GM12878 (cell line): ENCODE results near the gene COG1. TPM values are rescaled to one million over a fixed set of nuclear protein-coding genes. Genes with fewer than 3 reads are reported as not detected.

ENCODE experiments used
- ATAC-seq: fragments of 200-7000 bp; cut with Tn5 transposase; 3 replicates; pipeline ENCODE4 v1.9.1; 2020; ENCODE audit warnings: mild to moderate bottlenecking, moderate library complexity
- BruUV-seq: library from RNA; stranded (reverse); fragments of 400-500 nt; replicated peaks from 2 replicates; lab custom pipeline; 2021; lab: Mats Ljungman, UMichigan
- CTCF ChIA-PET: fragments of 300-600 bp; sonication (Branson Sonifier 250); formaldehyde crosslinking; extraction: SDS; loops from one replicate; lab custom pipeline; 2021; ENCODE audit warnings: inconsistent platforms; lab: Yijun Ruan, JAX
- POLR2A ChIA-PET: fragments of 350-600 bp; formaldehyde crosslinking; extraction: SDS; loops from one replicate; lab custom pipeline; 2021; ENCODE audit warnings: inconsistent platforms; lab: Charles Lee
- RAD21 ChIA-PET: fragments of 300-600 bp; sonication (Branson Sonifier 250); formaldehyde crosslinking; loops from one replicate; lab custom pipeline; 2023; ENCODE audit warnings: antibody characterized with exemption; ENCODE audit not compliant: unreplicated experiment; lab: Charles Lee
- SMC1A ChIA-PET: fragments of 300-600 bp; sonication (Branson Sonifier 250); formaldehyde crosslinking; loops from one replicate; lab custom pipeline; 2023; ENCODE audit not compliant: unreplicated experiment, uncharacterized antibody; lab: Charles Lee
- DNase-seq: peaks from one replicate; pipeline ENCODE4 v3.0.0-alpha.2; 2011; ENCODE audit warnings: low read depth, low spot score
- FAIRE-seq: peaks from 3 replicates; lab custom pipeline; 2011; peaks lifted over from hg19 to GRCh38; lab: Jason Lieb, UNC
- H2AFZ ChIP-seq: 2 replicates; pipeline ENCODE4 v1.6.0; 2011; ENCODE audit warnings: low read depth, low read length, control low read depth; ENCODE audit not compliant: control insufficient read depth
- H3K27ac ChIP-seq: 2 replicates; pipeline ENCODE4 v1.5.1; 2011; ENCODE audit warnings: control low read depth; ENCODE audit not compliant: control insufficient read depth, insufficient read depth
- H3K27me3 ChIP-seq, 2 experiments: replicated peaks in 1 of 2; 2 replicates each; pipeline versions ENCODE4 v1.6.0 to v1.6.1; 2011; ENCODE audit warnings: low read length in 1 of 2; ENCODE audit not compliant: control insufficient read depth in 2 of 2, insufficient read depth in 2 of 2
- H3K36me3 ChIP-seq, 2 experiments: 2 replicates each; pipeline ENCODE4 v1.5.1; 2011; ENCODE audit warnings: low read length in 1 of 2; ENCODE audit not compliant: control insufficient read depth in 2 of 2, insufficient read depth in 2 of 2
- H3K4me1 ChIP-seq: 2 replicates; pipeline ENCODE4 v1.6.1; 2011; ENCODE audit warnings: mild to moderate bottlenecking, low read length, moderate library complexity, mixed read lengths; ENCODE audit not compliant: control insufficient read depth, insufficient read depth
- H3K4me2 ChIP-seq: 2 replicates; pipeline ENCODE4 v1.6.0; 2011; ENCODE audit warnings: control low read depth; ENCODE audit not compliant: control insufficient read depth, insufficient read depth
- H3K4me3 ChIP-seq: fragments of 200-600 bp; sonication (generic); 2 replicates; pipeline ENCODE4 v1.5.1; 2016
- H3K79me2 ChIP-seq: 2 replicates; pipeline ENCODE4 v1.6.0; 2011; ENCODE audit warnings: low read length; ENCODE audit not compliant: control insufficient read depth, insufficient read depth
- H3K9ac ChIP-seq: 2 replicates; pipeline ENCODE4 v1.8.0; 2011; ENCODE audit warnings: low read length, control low read depth, mixed read lengths; ENCODE audit not compliant: control insufficient read depth, insufficient read depth
- H3K9me3 ChIP-seq: replicated peaks from 3 replicates; pipeline ENCODE4 v1.5.1; 2011; ENCODE audit warnings: mild to moderate bottlenecking, low read length; ENCODE audit not compliant: control insufficient read depth, insufficient read depth
- H4K20me1 ChIP-seq: 2 replicates; pipeline ENCODE4 v1.6.0; 2011; ENCODE audit not compliant: control insufficient read depth, insufficient read depth
- EED ChIP-seq: sonication (generic); IDR thresholded peaks from 2 replicates; pipeline ENCODE4 v1.6.1; 2016; ENCODE audit warnings: antibody characterized with exemption, low read depth
- IRF3 ChIP-seq: fragments of 450-650 bp; IDR thresholded peaks from 2 replicates; pipeline ENCODE4 v1.6.1; 2014; ENCODE audit warnings: mild to moderate bottlenecking
- IRF4 ChIP-seq: IDR thresholded peaks from 2 replicates; pipeline ENCODE4 v1.6.1; 2011; ENCODE audit warnings: low read depth, low read length
- KAT2A ChIP-seq: conservative IDR thresholded peaks from 2 replicates; pipeline ENCODE4 v1.6.1; 2011; ENCODE audit warnings: low read depth, low read length; ENCODE audit not compliant: control insufficient read depth
- MYB ChIP-seq: fragments of 150-350 bp; IDR thresholded peaks from 2 replicates; pipeline ENCODE4 v1.6.1; 2014; ENCODE audit warnings: mild to moderate bottlenecking, low read depth, low read length, borderline replicate concordance
- NRF1 ChIP-seq: conservative IDR thresholded peaks from 2 replicates; pipeline ENCODE4 v1.6.1; 2011; ENCODE audit warnings: mild to moderate bottlenecking, low read depth, low read length, improper control_type of control experiment
- RFX5 ChIP-seq: IDR thresholded peaks from 2 replicates; pipeline ENCODE4 v1.6.1; 2011; ENCODE audit warnings: low read depth, low read length, improper control_type of control experiment
- SIX5 ChIP-seq: IDR thresholded peaks from 2 replicates; pipeline ENCODE4 v1.6.1; 2011; ENCODE audit warnings: mild to moderate bottlenecking, low read depth, low read length, moderate library complexity; ENCODE audit not compliant: severe bottlenecking
- SUZ12 ChIP-seq: fragments of 200-600 bp; sonication (generic); IDR thresholded peaks from one replicate; pipeline ENCODE4 v1.6.1; 2018; ENCODE audit warnings: antibody characterized with exemption, mild to moderate bottlenecking; ENCODE audit not compliant: unreplicated experiment
- TARDBP ChIP-seq: IDR thresholded peaks from 2 replicates; pipeline ENCODE4 v1.6.1; 2016; ENCODE audit warnings: borderline replicate concordance
- TCF12 ChIP-seq: IDR thresholded peaks from 2 replicates; pipeline ENCODE4 v1.6.1; 2011; ENCODE audit warnings: low read depth, mild to moderate bottlenecking, low read length
- ZNF622 ChIP-seq: fragments of 450-650 bp; IDR thresholded peaks from 2 replicates; pipeline ENCODE4 v1.6.1; 2017; ENCODE audit warnings: mild to moderate bottlenecking, inconsistent platforms
- WGBS: methylation state at CpG from one replicate; pipeline ENCODE4 v1.1.6; 2016; ENCODE audit warnings: low lambda C conversion rate; ENCODE audit not compliant: insufficient replicate concordance, insufficient coverage; ENCODE audit errors: missing lambda C conversion rate; 5-methylcytosine and 5-hydroxymethylcytosine counted together
- in situ Hi-C: fragments of 300-500 bp; cut with MboI; formaldehyde crosslinking; loops from 9 replicates; pipeline ENCODE4 v1.14.3; 2018; ENCODE audit warnings: mixed read lengths
- intact Hi-C: fragments of 100-400 bp; cut with micrococcal nuclease; formaldehyde crosslinking; loops from one replicate; pipeline ENCODE4 v1.14.2; 2022; ENCODE audit not compliant: unreplicated experiment
- polyA plus RNA-seq, 11 experiments: library from polyadenylated mRNA; depleted of rRNA in 4 of 11; unstranded in 6 of 11; stranded (reverse) in 5 of 11; fragments of >200 nt; fragmentation: Nextera tagmentation in 4 of 11; fragmentation: Illumina TruSeq in 1 of 11; extraction: Ambion mirVana in 4 of 11; extraction: Trizol in 1 of 11; gene quantifications; 1 replicate in 1 of 11; 2 replicates in 10 of 11; pipeline versions ENCODE4 v1.2.1 to v1.2.3, GENCODE V29; 2011 to 2016; ENCODE audit warnings: inconsistent platforms in 2 of 11, missing spikeins in 2 of 11, low read depth in 1 of 11
- total RNA-seq, 4 experiments: library from RNA; depleted of rRNA in 3 of 4; stranded (reverse); fragments of >200 nt in 3 of 4; fragmentation: Illumina TruSeq in 1 of 4; extraction: Trizol in 1 of 4; gene quantifications; 2 replicates each; pipeline versions ENCODE4 v1.2.1 to v1.2.3, GENCODE V29; 2013 to 2021

COG1 gene
- total and polyA plus RNA-seq, 10 of the 15 experiments (the other 5 are each of a cell fraction or from before 2014, with no cell fraction given): 10.5 to 24.1 (median 18.1) TPM

GRCh38 chr17:73249700-73250099, 56.8 kb downstream of the COG1 start:
- Histone ChIP-seq H2AFZ (no peak overlapping the region), H3K4me1 (no peaks in the 10 kb centered on the region), H3K27me3 (no peaks in the 10 kb centered on the region), H3K9ac (no peak overlapping the region), H3K9me3 (no peaks in the 10 kb centered on the region), H3K4me2 (no peak overlapping the region), H3K36me3 (peaks cover 0 to 15% of the 10 kb centered on the region in 2 experiments; a peak in 3 of 4 replicates), H3K79me2 (no peaks in the 10 kb centered on the region), H3K4me3 (no peak overlapping the region), H4K20me1 (no peaks in the 10 kb centered on the region), H3K27ac (no peak overlapping the region)
- ATAC-seq: no peak
- SMC1A ChIA-PET: interaction anchor here (0.8 to 16.1 kb wide), 10 partner anchors 10 to 690 kb away, joined by 3 to 261 read pairs (median 6); partner anchors contain the start of gene COG1
- WGBS: 95% methylated on average over 8 of the region's 8 CpGs
- no peak for FAIRE-seq
- POLR2A ChIA-PET: interaction anchor here (0.6 to 1.1 kb wide), 2 partner anchors 15 to 57 kb away, joined by 3 read pairs; partner anchors contain the start of gene COG1
- CTCF ChIA-PET: interaction anchor here (0.7 to 12.7 kb wide), 10 partner anchors 11 to 693 kb away, joined by 3 to 365 read pairs (median 8); partner anchors contain the start of genes CDC42EP4 and COG1
- in situ Hi-C loops (loop anchor here (5.0 kb wide), 1 partner anchor 123 kb away; no protein-coding TSS in a partner anchor), intact Hi-C loops (loop anchor here (5.0 kb wide), 1 partner anchor 57 kb away; the partner anchor contains the start of gene COG1)
- TF ChIP-seq ZNF622 (no peak), TCF12 (no peak), KAT2A (no peak), MYB (no peak), TARDBP (no peak), RFX5 (no peak), EED (no peak), IRF4 (no peak), SIX5 (no peak), NRF1 (no peak), SUZ12 (no peak), IRF3 (no peak)
- BruUV-seq: no TSS peak
- RAD21 ChIA-PET: interaction anchor here (0.7 to 2.5 kb wide), 6 partner anchors 9 to 693 kb away, joined by 3 to 15 read pairs (median 4); no protein-coding TSS in a partner anchor
- DNase-seq: no peak
